Measurements from ENCODE around the gene ZNF438. TPM values are rescaled to one million over a fixed set of nuclear protein-coding genes. Genes with fewer than 3 reads are reported as not detected.

The ZNF438 gene
- total and polyA plus RNA-seq, 2 of the 8 experiments (the other 6 are each of a cell fraction or from before 2014, with no cell fraction given), result 0.95 to 1.7 TPM

DNA sequence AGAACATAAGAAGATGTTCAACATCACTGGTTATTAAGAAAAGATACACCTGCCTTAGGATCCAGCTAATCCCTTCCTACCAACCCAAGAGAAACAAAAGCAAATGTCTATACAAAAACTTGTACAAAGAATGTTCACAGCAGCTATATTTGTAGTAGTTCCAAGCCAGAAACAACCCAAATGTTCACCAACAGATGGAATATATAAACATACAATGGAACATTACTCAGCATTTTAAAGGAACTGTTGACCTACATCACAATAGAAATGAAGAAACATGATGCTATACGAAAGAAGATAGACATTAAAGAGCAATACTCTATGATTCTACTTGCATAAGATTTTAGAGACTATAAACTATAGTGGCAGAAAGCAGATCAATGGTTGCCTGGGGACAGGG, 149.4 kb downstream of the ZNF438 start:
- no peak overlapping the region for H3K4ac ChIP-seq (replicated peaks; ENCODE audit: insufficient read length, low read depth, low read length)
- no peak overlapping the region for H3K4me2 ChIP-seq (ENCODE audit: insufficient read depth in 1 of 2, low read depth in 2 of 2, low read length in 2 of 2)
- H2BK20ac ChIP-seq (ENCODE audit: low read length), result no peak overlapping the region
- H3K27ac ChIP-seq (ENCODE audit: low read depth, low read length), result no peak overlapping the region
- H3K79me2 ChIP-seq (ENCODE audit: control insufficient read depth in 1 of 2, insufficient read depth in 2 of 2, low read length in 2 of 2), result no peaks in the 10 kb centered on the region
- no peak overlapping the region for H2BK12ac ChIP-seq (ENCODE audit: low read depth, low read length)
- no peak overlapping the region for H3K4me3 ChIP-seq (ENCODE audit: extremely low read depth in 1 of 4, insufficient read depth in 2 of 4, low read depth in 3 of 4, low read length in 4 of 4)
- no peaks in the 10 kb centered on the region for H3K79me1 ChIP-seq (ENCODE audit: low read depth, low read length)
- H3K9ac ChIP-seq (replicated peaks in 1 of 4; ENCODE audit: extremely low read depth in 1 of 4, low read depth in 3 of 4, low read length in 3 of 4), result no peak overlapping the region
- no peak overlapping the region for H3K23ac ChIP-seq (ENCODE audit: insufficient read length)
- H3K36me3 ChIP-seq (ENCODE audit: control insufficient read depth in 2 of 4, insufficient read depth in 4 of 4, low read length in 3 of 4), result no peaks in the 10 kb centered on the region
- H2BK120ac ChIP-seq (replicated peaks; ENCODE audit: low read depth, low read length), result no peak overlapping the region
- no peak overlapping the region for H3K56ac ChIP-seq (replicated peaks; ENCODE audit: insufficient read length, low read depth, low read length)
- no peak for FAIRE-seq
- no peak overlapping the region for H3K18ac ChIP-seq (ENCODE audit: extremely low read depth, low read length)
- H3K23me2 ChIP-seq (ENCODE audit: low read depth, low read length), result no peaks in the 10 kb centered on the region
- POLR2A ChIA-PET (ENCODE audit: partially characterized antibody), result no interaction called here
- H2BK15ac ChIP-seq (ENCODE audit: low read length), result no peak overlapping the region
- H3K14ac ChIP-seq (ENCODE audit: insufficient read length), result no peak overlapping the region
- WGBS, 2 experiments (ENCODE audit: extremely low coverage in 1 of 2, insufficient coverage in 1 of 2, insufficient read length in 1 of 2, insufficient replicate concordance in 2 of 2, low coverage in 1 of 2, low lambda C conversion rate in 2 of 2, missing lambda C conversion rate in 1 of 2), result 0% methylated on average over 1 of the region's 1 CpG; no CpG with 5 or more reads in 1 of the 2 experiments
- no peaks in the 10 kb centered on the region for H4K20me1 ChIP-seq (replicated peaks in 1 of 2; ENCODE audit: control insufficient read depth in 1 of 2, insufficient read depth in 2 of 2, low read length in 2 of 2)
- TF ChIP-seq NRF1 (IDR thresholded peaks at IDR 0.05; ENCODE audit: low read depth, low read length), result no peak
- TF ChIP-seq SIN3A (conservative IDR thresholded peaks at IDR 0.05 in 1 of 2, IDR thresholded peaks at IDR 0.05 in 1 of 2; ENCODE audit: low read depth in 1 of 2, low read length in 2 of 2), result no peak
- TF ChIP-seq FOSL1 (IDR thresholded peaks at IDR 0.05; ENCODE audit: insufficient read depth, low read depth, low read length), result no peak
- TF ChIP-seq JUN (IDR thresholded peaks at IDR 0.05; ENCODE audit: low read depth, low read length), result no peak
- TF ChIP-seq KDM4A (IDR thresholded peaks at IDR 0.05; ENCODE audit: low read depth, low read length, severe bottlenecking), result no peak
- TF ChIP-seq KDM5A (IDR thresholded peaks at IDR 0.05; ENCODE audit: low read length), result no peak
- no peak for TF ChIP-seq EGR1 (IDR thresholded peaks at IDR 0.05; ENCODE audit: borderline replicate concordance, low read depth, low read length)
- no peak overlapping the region for H4K91ac ChIP-seq (replicated peaks; ENCODE audit: insufficient read length, low read length)
- H2BK5ac ChIP-seq (ENCODE audit: low read depth, low read length), result no peak overlapping the region
- no peak overlapping the region for H2AK5ac ChIP-seq (ENCODE audit: low read depth, low read length)
- no peaks in the 10 kb centered on the region for H3K27me3 ChIP-seq (replicated peaks in 1 of 4; ENCODE audit: control insufficient read depth in 3 of 4, extremely low read depth in 1 of 4, insufficient read depth in 3 of 4, low read length in 3 of 4)
- no peak for DNase-seq (ENCODE audit: low read depth in 1 of 2, low spot score in 2 of 2)
- CTCF ChIA-PET (ENCODE audit: partially characterized antibody), result no interaction called here
- H3K9me3 ChIP-seq (ENCODE audit: insufficient read depth in 2 of 2, low read depth in 1 of 2, low read length in 1 of 2), result no peaks in the 10 kb centered on the region
- H2AFZ ChIP-seq (ENCODE audit: low read length), result no peak overlapping the region
- H4K8ac ChIP-seq (ENCODE audit: extremely low read depth, insufficient read depth, low read length), result no peak overlapping the region
- peaks cover 0 to 4% (median under 1%) of the 10 kb centered on the region in 4 experiments; a peak in 1 of 7 replicates for H3K4me1 ChIP-seq (replicated peaks in 1 of 4; ENCODE audit: control insufficient read depth in 3 of 4, insufficient read depth in 4 of 4, low read length in 3 of 4)
- H4K5ac ChIP-seq (ENCODE audit: insufficient read length, low read depth, low read length), result no peak overlapping the region
